H9 (cell line): ENCODE measurements around the gene IGF1R. TPM values are rescaled to one million over a fixed set of nuclear protein-coding genes. Genes with fewer than 3 reads are reported as not detected.

Experiments used
- DNase-seq: peaks from one replicate; pipeline ENCODE4 v3.0.0-alpha.2; 2017
- H2AFZ ChIP-seq: one replicate; pipeline ENCODE4 v1.6.1; 2013; ENCODE audit warnings: mild to moderate bottlenecking, low read length, control low read depth, moderate library complexity
- H2AK5ac ChIP-seq: 2 replicates; pipeline ENCODE4 v1.6.1; 2013; ENCODE audit warnings: low read length, control low read depth, mixed read lengths; ENCODE audit not compliant: insufficient read length
- H2BK120ac ChIP-seq: one replicate; pipeline ENCODE4 v1.6.1; 2013; ENCODE audit warnings: low read depth, mild to moderate bottlenecking, low read length, control low read depth, inconsistent platforms; ENCODE audit not compliant: poor library complexity, severe bottlenecking
- H2BK12ac ChIP-seq: 2 replicates; pipeline ENCODE4 v1.6.1; 2013; ENCODE audit warnings: low read length, control low read depth, mixed read lengths, low read depth; ENCODE audit not compliant: insufficient read length
- H2BK15ac ChIP-seq: 2 replicates; pipeline ENCODE4 v1.6.1; 2013; ENCODE audit warnings: low read depth, low read length, control low read depth
- H2BK20ac ChIP-seq: one replicate; pipeline ENCODE4 v1.6.1; 2013; ENCODE audit warnings: low read depth, mild to moderate bottlenecking, low read length, control low read depth, inconsistent platforms; ENCODE audit not compliant: poor library complexity, severe bottlenecking
- H2BK5ac ChIP-seq: 2 replicates; pipeline ENCODE4 v1.6.1; 2013; ENCODE audit warnings: low read length, control low read depth, mixed read lengths; ENCODE audit not compliant: insufficient read length
- H3K14ac ChIP-seq: 2 replicates; pipeline ENCODE4 v1.6.1; 2013; ENCODE audit warnings: low read length, control low read depth; ENCODE audit not compliant: insufficient read depth
- H3K18ac ChIP-seq: 2 replicates; pipeline ENCODE4 v1.6.1; 2013; ENCODE audit warnings: low read depth, mild to moderate bottlenecking, mixed read lengths, low read length, control low read depth; ENCODE audit not compliant: insufficient read length
- H3K23ac ChIP-seq: 2 replicates; pipeline ENCODE4 v1.6.1; 2013; ENCODE audit warnings: low read length, control low read depth, mixed read lengths, low read depth; ENCODE audit not compliant: insufficient read length
- H3K23me2 ChIP-seq: 2 replicates; pipeline ENCODE4 v1.6.1; 2013; ENCODE audit warnings: low read depth, mild to moderate bottlenecking, mixed read lengths, low read length, control low read depth; ENCODE audit not compliant: insufficient read length, poor library complexity, severe bottlenecking
- H3K27ac ChIP-seq: 2 replicates; pipeline ENCODE4 v1.5.1; 2013; ENCODE audit warnings: low read length, control low read depth, mixed read lengths, low read depth; ENCODE audit not compliant: insufficient read length
- H3K27me3 ChIP-seq: 2 replicates; pipeline ENCODE4 v1.6.1; 2013; ENCODE audit warnings: low read length, control low read depth, inconsistent platforms; ENCODE audit not compliant: insufficient read depth
- H3K4ac ChIP-seq: 2 replicates; pipeline ENCODE4 v1.6.1; 2013; ENCODE audit warnings: low read depth, mild to moderate bottlenecking, control low read depth, inconsistent platforms, low read length, moderate library complexity
- H3K4me1 ChIP-seq: 2 replicates; pipeline ENCODE4 v1.6.1; 2013; ENCODE audit warnings: low read length, control low read depth, inconsistent platforms; ENCODE audit not compliant: insufficient read depth
- H3K4me2 ChIP-seq: 2 replicates; pipeline ENCODE4 v1.6.1; 2013; ENCODE audit warnings: low read length, control low read depth, mixed read lengths; ENCODE audit not compliant: insufficient read length, insufficient read depth
- H3K56ac ChIP-seq: 2 replicates; pipeline ENCODE4 v1.6.1; 2013; ENCODE audit warnings: low read depth, mild to moderate bottlenecking, mixed read lengths, low read length, control low read depth; ENCODE audit not compliant: insufficient read length
- H3K79me1 ChIP-seq: 2 replicates; pipeline ENCODE4 v1.6.1; 2013; ENCODE audit warnings: low read depth, mild to moderate bottlenecking, moderate library complexity, low read length, control low read depth, inconsistent platforms; ENCODE audit not compliant: insufficient read depth, poor library complexity, severe bottlenecking
- H3K79me2 ChIP-seq: 2 replicates; pipeline ENCODE4 v1.6.1; 2013; ENCODE audit warnings: low read length, control low read depth, inconsistent platforms; ENCODE audit not compliant: insufficient read depth
- H3K9ac ChIP-seq: 2 replicates; pipeline ENCODE4 v1.6.1; 2013; ENCODE audit warnings: low read length, control low read depth, mixed read lengths; ENCODE audit not compliant: insufficient read length; ENCODE audit errors: extremely low read depth
- H3K9me3 ChIP-seq: one replicate; pipeline ENCODE4 v1.6.1; 2013; ENCODE audit warnings: low read depth, low read length, inconsistent platforms; ENCODE audit not compliant: control insufficient read depth
- H3T11ph ChIP-seq: one replicate; pipeline ENCODE4 v1.6.1; 2013; ENCODE audit warnings: mild to moderate bottlenecking, low read length, control low read depth, inconsistent platforms
- H4K20me1 ChIP-seq: one replicate; pipeline ENCODE4 v1.6.1; 2013; ENCODE audit not compliant: control insufficient read depth, insufficient read length, insufficient read depth
- H4K5ac ChIP-seq: 2 replicates; pipeline ENCODE4 v1.6.1; 2013; ENCODE audit warnings: low read depth, mild to moderate bottlenecking, mixed read lengths, low read length, control low read depth; ENCODE audit not compliant: insufficient read length
- H4K8ac ChIP-seq: replicated peaks from 2 replicates; pipeline ENCODE4 v1.6.1; 2013; ENCODE audit warnings: low read length, control low read depth, mixed read lengths, low read depth; ENCODE audit not compliant: insufficient read length
- H4K91ac ChIP-seq: 2 replicates; pipeline ENCODE4 v1.6.1; 2013; ENCODE audit warnings: low read depth, mild to moderate bottlenecking, moderate library complexity, mixed read lengths, low read length, control low read depth; ENCODE audit not compliant: insufficient read length
- H3K27ac Mint-ChIP-seq, 3 experiments: 2 replicates in 2 of 3; 3 replicates in 1 of 3; pipeline ENCODE4 v1.8.0; 2020 to 2021; ENCODE audit warnings: mixed read lengths in 3 of 3, mild to moderate bottlenecking in 1 of 3, moderate library complexity in 1 of 3
- H3K27me3 Mint-ChIP-seq: 2 replicates; pipeline ENCODE4 v1.8.0; 2021; ENCODE audit warnings: low read depth, mild to moderate bottlenecking, moderate library complexity, mixed read lengths
- H3K36me3 Mint-ChIP-seq, 3 experiments: 2 replicates in 2 of 3; 3 replicates in 1 of 3; pipeline ENCODE4 v1.8.0; 2020 to 2021; ENCODE audit warnings: low read depth in 3 of 3, mixed read lengths in 3 of 3; ENCODE audit not compliant: insufficient read depth in 1 of 3
- H3K4me1 Mint-ChIP-seq, 2 experiments: 2 replicates each; pipeline ENCODE4 v1.8.0; 2020; ENCODE audit warnings: mixed read lengths in 2 of 2
- H3K4me3 Mint-ChIP-seq, 2 experiments: 2 replicates in 1 of 2; 3 replicates in 1 of 2; pipeline ENCODE4 v1.8.0; 2020 to 2021; ENCODE audit warnings: mild to moderate bottlenecking in 2 of 2, mixed read lengths in 2 of 2, moderate library complexity in 1 of 2
- H3K9me3 Mint-ChIP-seq, 2 experiments: 2 replicates in 1 of 2; 3 replicates in 1 of 2; pipeline ENCODE4 v1.8.0; 2020; ENCODE audit warnings: mild to moderate bottlenecking in 2 of 2, mixed read lengths in 2 of 2, moderate library complexity in 1 of 2
- WGBS: extraction: QIAGEN DNeasy Blood & Tissue Kit; methylation state at CpG from one replicate; pipeline ENCODE4 v1.1.7; 2013; ENCODE audit warnings: missing lambda C conversion rate, low lambda C conversion rate, mixed read lengths; ENCODE audit not compliant: insufficient read length; ENCODE audit errors: extremely low coverage; 5-methylcytosine and 5-hydroxymethylcytosine counted together
- total RNA-seq: library from RNA; stranded (reverse); gene quantifications from 2 replicates; pipeline ENCODE4 v1.2.1, GENCODE V29; 2021
- TF ChIP-seq, protein P1 (sequence below): fragments of 200-600 bp; sonication (generic); conservative IDR thresholded peaks from 3 replicates; pipeline ENCODE4 v1.8.0; 2021; ENCODE audit warnings: antibody characterized with exemption, mild to moderate bottlenecking

IGF1R gene
- total RNA-seq, 1 experiment from 2014 or later = 70.0 TPM

DNA sequence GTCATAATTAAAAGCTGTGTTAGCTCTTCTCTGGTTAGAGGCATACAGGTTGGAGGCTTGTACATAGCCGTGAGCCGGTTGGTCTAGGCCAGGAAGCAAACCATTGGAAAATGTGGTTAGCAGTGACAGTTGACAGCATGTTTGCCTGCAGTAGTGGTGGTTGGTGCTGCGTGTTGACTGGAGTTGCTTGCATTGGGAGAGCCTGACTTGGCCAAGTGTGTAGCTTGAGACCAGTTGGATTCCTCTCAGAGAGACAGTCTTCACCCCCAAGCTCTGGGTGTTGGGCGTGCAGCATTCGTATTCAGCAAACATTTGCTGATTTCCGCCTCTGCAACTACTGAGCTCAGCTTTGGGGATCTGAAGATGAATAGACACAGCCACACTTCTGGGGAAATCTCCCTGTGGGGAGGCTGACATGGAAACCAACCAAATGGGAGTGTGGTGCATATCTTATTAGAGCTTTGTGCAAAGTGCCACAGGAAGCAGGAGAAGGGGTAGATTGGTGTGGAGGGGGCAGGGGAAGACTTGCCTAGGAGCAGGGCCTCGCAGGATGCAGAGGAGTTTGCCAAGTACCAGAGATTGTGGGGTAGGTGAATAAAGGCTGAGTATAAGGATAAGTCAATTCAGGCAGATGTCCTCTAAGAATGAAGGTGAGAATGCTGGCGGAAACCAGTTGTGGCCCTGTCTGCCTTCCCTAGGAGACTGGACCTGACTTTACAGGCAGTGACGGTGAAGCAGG, 83.5 kb downstream of the IGF1R start:
- no peak overlapping the region for H3K4me3 Mint-ChIP-seq
- no peaks in the 10 kb centered on the region; a peak in 1 of 5 replicates for H3K9me3 Mint-ChIP-seq
- Histone ChIP-seq H3K79me2 (peaks cover 66% of the 10 kb centered on the region; the same call in 1 of the 2 replicates), H2BK15ac (no peak overlapping the region), H2AFZ (no peak overlapping the region), H3K18ac (no peak overlapping the region), H3K9me3 (no peaks in the 10 kb centered on the region), H2AK5ac (no peak overlapping the region), H4K91ac (no peak overlapping the region), H2BK12ac (no peak overlapping the region), H2BK5ac (no peak overlapping the region), H3K4me1 (peaks cover 26% of the 10 kb centered on the region), H3K4me2 (no peak overlapping the region), H3K23me2 (no peaks in the 10 kb centered on the region), H4K8ac (no peak overlapping the region), H3K27me3 (no peaks in the 10 kb centered on the region), H3K56ac (no peak overlapping the region), H3K79me1 (peaks cover 18% of the 10 kb centered on the region), H3K23ac (no peak overlapping the region), H4K20me1 (no peaks in the 10 kb centered on the region), H3K14ac (0 out of 2 replicates have a peak overlapping the region, but pooled peaks have one; percentile 57), H2BK120ac (no peak overlapping the region), H3K4ac (no peak overlapping the region), H3T11ph (no peak overlapping the region), H4K5ac (no peak overlapping the region), H2BK20ac (no peak overlapping the region), H3K27ac (no peak overlapping the region), H3K9ac (no peak overlapping the region)
- TF ChIP-seq, protein P1, sequence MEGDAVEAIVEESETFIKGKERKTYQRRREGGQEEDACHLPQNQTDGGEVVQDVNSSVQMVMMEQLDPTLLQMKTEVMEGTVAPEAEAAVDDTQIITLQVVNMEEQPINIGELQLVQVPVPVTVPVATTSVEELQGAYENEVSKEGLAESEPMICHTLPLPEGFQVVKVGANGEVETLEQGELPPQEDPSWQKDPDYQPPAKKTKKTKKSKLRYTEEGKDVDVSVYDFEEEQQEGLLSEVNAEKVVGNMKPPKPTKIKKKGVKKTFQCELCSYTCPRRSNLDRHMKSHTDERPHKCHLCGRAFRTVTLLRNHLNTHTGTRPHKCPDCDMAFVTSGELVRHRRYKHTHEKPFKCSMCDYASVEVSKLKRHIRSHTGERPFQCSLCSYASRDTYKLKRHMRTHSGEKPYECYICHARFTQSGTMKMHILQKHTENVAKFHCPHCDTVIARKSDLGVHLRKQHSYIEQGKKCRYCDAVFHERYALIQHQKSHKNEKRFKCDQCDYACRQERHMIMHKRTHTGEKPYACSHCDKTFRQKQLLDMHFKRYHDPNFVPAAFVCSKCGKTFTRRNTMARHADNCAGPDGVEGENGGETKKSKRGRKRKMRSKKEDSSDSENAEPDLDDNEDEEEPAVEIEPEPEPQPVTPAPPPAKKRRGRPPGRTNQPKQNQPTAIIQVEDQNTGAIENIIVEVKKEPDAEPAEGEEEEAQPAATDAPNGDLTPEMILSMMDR = no peak
- no peak for DNase-seq
- H3K4me1 Mint-ChIP-seq = peaks cover 66 to 67% of the 10 kb centered on the region in 2 experiments
- WGBS = no CpG with 5 or more reads among the region's 9 CpGs
- H3K27me3 Mint-ChIP-seq = no peaks in the 10 kb centered on the region
- no peak overlapping the region for H3K27ac Mint-ChIP-seq
- H3K36me3 Mint-ChIP-seq = no peaks in the 10 kb centered on the region
